Measurements from ENCODE around the gene SHOC1.

DNA sequence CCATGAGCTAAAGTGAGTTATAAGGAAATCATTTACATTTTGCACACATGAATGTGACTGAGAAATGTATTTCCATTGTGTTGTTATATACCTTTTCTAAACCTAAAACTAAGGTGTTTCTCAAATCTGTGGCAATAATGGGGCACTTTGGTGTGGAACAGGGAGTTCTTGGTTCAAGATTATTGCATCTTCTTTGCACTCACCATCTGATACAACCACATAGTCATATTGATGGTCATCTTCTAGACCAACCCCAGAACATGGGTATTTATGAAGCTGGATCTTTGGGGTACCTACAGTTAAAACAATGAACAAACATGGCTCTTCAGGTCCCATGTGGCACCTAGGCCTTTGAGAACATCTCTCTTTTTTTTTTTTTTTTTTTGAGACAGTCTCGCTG lies 24.6 kb upstream of the SHOC1 start:
- TF ChIP-seq, protein P1, sequence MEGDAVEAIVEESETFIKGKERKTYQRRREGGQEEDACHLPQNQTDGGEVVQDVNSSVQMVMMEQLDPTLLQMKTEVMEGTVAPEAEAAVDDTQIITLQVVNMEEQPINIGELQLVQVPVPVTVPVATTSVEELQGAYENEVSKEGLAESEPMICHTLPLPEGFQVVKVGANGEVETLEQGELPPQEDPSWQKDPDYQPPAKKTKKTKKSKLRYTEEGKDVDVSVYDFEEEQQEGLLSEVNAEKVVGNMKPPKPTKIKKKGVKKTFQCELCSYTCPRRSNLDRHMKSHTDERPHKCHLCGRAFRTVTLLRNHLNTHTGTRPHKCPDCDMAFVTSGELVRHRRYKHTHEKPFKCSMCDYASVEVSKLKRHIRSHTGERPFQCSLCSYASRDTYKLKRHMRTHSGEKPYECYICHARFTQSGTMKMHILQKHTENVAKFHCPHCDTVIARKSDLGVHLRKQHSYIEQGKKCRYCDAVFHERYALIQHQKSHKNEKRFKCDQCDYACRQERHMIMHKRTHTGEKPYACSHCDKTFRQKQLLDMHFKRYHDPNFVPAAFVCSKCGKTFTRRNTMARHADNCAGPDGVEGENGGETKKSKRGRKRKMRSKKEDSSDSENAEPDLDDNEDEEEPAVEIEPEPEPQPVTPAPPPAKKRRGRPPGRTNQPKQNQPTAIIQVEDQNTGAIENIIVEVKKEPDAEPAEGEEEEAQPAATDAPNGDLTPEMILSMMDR (IDR thresholded peaks at IDR 0.05) = no peak
- no peak for TF ChIP-seq EZH2 (IDR thresholded peaks at IDR 0.05; ENCODE audit: borderline replicate concordance, insufficient read depth, low read depth, low read length, poor library complexity, severe bottlenecking)

All from B cell (primary cell).